GM12865 (cell line): ENCODE measurements around the gene MTHFD1L.

Experiments
- DNase-seq: peaks from one replicate; pipeline ENCODE4 v3.0.0; 2010; ENCODE audit warnings: low read depth
- H3K4me3 ChIP-seq: 2 replicates; pipeline ENCODE4 v1.5.1; 2011; ENCODE audit warnings: mild to moderate bottlenecking, low read depth, low read length, control low read depth
- CTCF ChIP-seq: IDR thresholded peaks from 2 replicates; pipeline ENCODE4 v1.5.1; 2011; ENCODE audit warnings: low read length, control low read depth, low read depth, inconsistent platforms; ENCODE audit not compliant: insufficient read depth; ENCODE audit errors: missing control alignments

Gene MTHFD1L

GRCh38 chr6:151008425-151008824 lies 142.9 kb downstream of the MTHFD1L start:
- no peak overlapping the region for H3K4me3 ChIP-seq
- no peak for DNase-seq
- TF ChIP-seq CTCF: no peak

GRCh38 chr6:151009576-151009975 lies 144.1 kb downstream of the MTHFD1L start:
- no peak for TF ChIP-seq CTCF
- no peak for DNase-seq
- no peak overlapping the region for H3K4me3 ChIP-seq

- TF ChIP-seq CTCF: no peak
- no peak for DNase-seq
- no peak overlapping the region for H3K4me3 ChIP-seq
These were observed 144.6 kb downstream of the MTHFD1L start for GRCh38 chr6:151010071-151010470.

- no peak overlapping the region for H3K4me3 ChIP-seq
- DNase-seq: no peak
- TF ChIP-seq CTCF: no peak
These were observed 147.1 kb downstream of the MTHFD1L start for GRCh38 chr6:151012321-151013294.

GRCh38 chr6:151014404-151015100 lies 149.1 kb downstream of the MTHFD1L start:
- peak; percentile 77 for DNase-seq
- peak; percentile 96 for TF ChIP-seq CTCF
- H3K4me3 ChIP-seq: no peak overlapping the region

- no peak for TF ChIP-seq CTCF
These were observed 149.7 kb downstream of the MTHFD1L start for GRCh38 chr6:151015101-151015700.

More at GRCh38 chr6:151015101-151015700, 149.7 kb downstream of the MTHFD1L start:
- H3K4me3 ChIP-seq: no peak overlapping the region
- no peak for DNase-seq
